Thyroid gland (tissue), 4 donors: ENCODE results near the gene SEL1L2.

Source experiments
- POLR2A ChIP-seq, 2 donors: fragments of 450-650 bp; IDR thresholded peaks; one replicate each; pipeline ENCODE4 v1.6.1; 2017; ENCODE audit warnings: antibody characterized with exemption in 2 of 2, mild to moderate bottlenecking in 2 of 2, moderate library complexity in 1 of 2
- TF ChIP-seq, protein P1 (sequence below), 6 experiments: fragments of 200-600 bp in 3 of 6; fragments of 450-650 bp in 3 of 6; sonication (generic) in 3 of 6; IDR thresholded peaks; one replicate each; pipeline ENCODE4 v1.5.1; 2016 to 2019; ENCODE audit warnings: antibody characterized with exemption in 6 of 6, mild to moderate bottlenecking in 2 of 6, inconsistent platforms in 1 of 6, moderate library complexity in 1 of 6

DNA sequence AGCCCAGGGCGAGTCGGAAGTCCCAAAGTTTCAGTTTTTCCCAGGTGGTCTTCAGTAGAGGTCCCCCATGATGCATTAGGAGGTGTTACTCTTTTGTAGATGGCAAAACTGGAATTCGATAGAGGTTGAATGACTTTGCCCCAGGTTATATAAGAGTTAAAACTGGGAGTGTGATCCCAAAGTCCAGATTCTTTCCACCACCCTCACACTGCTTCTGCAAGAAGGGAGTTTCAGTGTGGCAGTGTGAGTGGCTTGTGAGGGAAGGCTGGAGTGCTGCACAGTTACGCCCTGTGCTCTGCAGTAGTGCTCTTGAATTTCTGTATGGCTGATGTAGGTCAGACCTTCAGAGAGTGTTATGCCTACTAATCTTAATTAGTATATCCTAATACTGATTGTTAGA, 175.7 kb downstream of the SEL1L2 start:
- TF ChIP-seq, protein P1, sequence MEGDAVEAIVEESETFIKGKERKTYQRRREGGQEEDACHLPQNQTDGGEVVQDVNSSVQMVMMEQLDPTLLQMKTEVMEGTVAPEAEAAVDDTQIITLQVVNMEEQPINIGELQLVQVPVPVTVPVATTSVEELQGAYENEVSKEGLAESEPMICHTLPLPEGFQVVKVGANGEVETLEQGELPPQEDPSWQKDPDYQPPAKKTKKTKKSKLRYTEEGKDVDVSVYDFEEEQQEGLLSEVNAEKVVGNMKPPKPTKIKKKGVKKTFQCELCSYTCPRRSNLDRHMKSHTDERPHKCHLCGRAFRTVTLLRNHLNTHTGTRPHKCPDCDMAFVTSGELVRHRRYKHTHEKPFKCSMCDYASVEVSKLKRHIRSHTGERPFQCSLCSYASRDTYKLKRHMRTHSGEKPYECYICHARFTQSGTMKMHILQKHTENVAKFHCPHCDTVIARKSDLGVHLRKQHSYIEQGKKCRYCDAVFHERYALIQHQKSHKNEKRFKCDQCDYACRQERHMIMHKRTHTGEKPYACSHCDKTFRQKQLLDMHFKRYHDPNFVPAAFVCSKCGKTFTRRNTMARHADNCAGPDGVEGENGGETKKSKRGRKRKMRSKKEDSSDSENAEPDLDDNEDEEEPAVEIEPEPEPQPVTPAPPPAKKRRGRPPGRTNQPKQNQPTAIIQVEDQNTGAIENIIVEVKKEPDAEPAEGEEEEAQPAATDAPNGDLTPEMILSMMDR (IDR thresholded peaks at IDR 0.05): no peak
- no peak for TF ChIP-seq POLR2A (IDR thresholded peaks at IDR 0.05)
